Parathyroid adenoma (tissue), 2 donors: ENCODE results near the gene EPHA3.

Experiments
- H2AFZ ChIP-seq: fragments of 300-600 bp; sonication (generic); one replicate; pipeline ENCODE4 v1.7.0; 2017; ENCODE audit warnings: antibody characterized with exemption, mild to moderate bottlenecking
- H3K27ac ChIP-seq: fragments of 300-600 bp; sonication (generic); one replicate; pipeline ENCODE4 v1.7.0; 2017
- H3K27me3 ChIP-seq: fragments of 300-600 bp; sonication (generic); one replicate; pipeline ENCODE4 v1.7.0; 2017; ENCODE audit warnings: low read length; ENCODE audit not compliant: control insufficient read depth, insufficient read depth
- H3K36me3 ChIP-seq: fragments of 300-600 bp; sonication (generic); one replicate; pipeline ENCODE4 v1.7.0; 2017; ENCODE audit warnings: low read length; ENCODE audit not compliant: control insufficient read depth, insufficient read depth
- H3K4me1 ChIP-seq: fragments of 300-600 bp; sonication (generic); one replicate; pipeline ENCODE4 v1.7.0; 2017; ENCODE audit warnings: control low read depth
- H3K4me2 ChIP-seq: fragments of 300-600 bp; sonication (generic); one replicate; pipeline ENCODE4 v1.7.0; 2017; ENCODE audit warnings: low read length
- H3K4me3 ChIP-seq: fragments of 300-600 bp; sonication (generic); one replicate; pipeline ENCODE4 v1.7.0; 2017; ENCODE audit warnings: low read depth, low read length
- H3K79me2 ChIP-seq: fragments of 300-600 bp; sonication (generic); one replicate; pipeline ENCODE4 v1.7.0; 2017; ENCODE audit warnings: control low read depth
- H3K9ac ChIP-seq: fragments of 300-600 bp; sonication (generic); one replicate; pipeline ENCODE4 v1.7.0; 2017; ENCODE audit warnings: mild to moderate bottlenecking
- H3K9me3 ChIP-seq: fragments of 300-600 bp; sonication (generic); one replicate; pipeline ENCODE4 v1.7.0; 2017; ENCODE audit warnings: low read length; ENCODE audit not compliant: control insufficient read depth
- TF ChIP-seq, protein P1 (sequence below): fragments of 300-600 bp; sonication (generic); IDR thresholded peaks from one replicate; pipeline ENCODE4 v1.7.0; 2017; ENCODE audit warnings: antibody characterized with exemption, mild to moderate bottlenecking
- donor health status: primary hyperparathyroidism.

The EPHA3 gene

DNA sequence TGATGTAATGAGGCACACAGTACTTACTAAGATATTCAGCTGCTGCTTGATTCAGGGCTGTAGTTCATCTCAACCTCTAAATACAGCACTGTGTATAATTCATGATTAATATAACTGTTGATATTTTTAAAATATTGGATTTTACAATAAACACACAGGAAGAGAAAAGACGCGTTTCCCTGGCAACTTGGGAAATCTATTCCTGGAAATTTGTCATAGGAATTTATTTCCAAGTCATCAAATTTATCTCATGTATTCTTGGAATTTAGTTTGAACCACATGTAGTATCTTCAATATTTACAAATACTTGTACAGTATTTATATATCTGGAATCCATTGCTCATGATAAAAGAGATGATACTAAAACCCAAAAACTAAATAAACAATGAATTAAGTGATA lies 30.6 kb downstream of the EPHA3 start:
- H2AFZ ChIP-seq = no peak overlapping the region
- no peak overlapping the region for H3K4me3 ChIP-seq
- H3K9ac ChIP-seq = no peak overlapping the region
- no peaks in the 10 kb centered on the region for H3K79me2 ChIP-seq
- H3K9me3 ChIP-seq = no peaks in the 10 kb centered on the region
- H3K36me3 ChIP-seq = no peaks in the 10 kb centered on the region
- no peaks in the 10 kb centered on the region for H3K4me1 ChIP-seq
- no peak overlapping the region for H3K27ac ChIP-seq
- TF ChIP-seq, protein P1, sequence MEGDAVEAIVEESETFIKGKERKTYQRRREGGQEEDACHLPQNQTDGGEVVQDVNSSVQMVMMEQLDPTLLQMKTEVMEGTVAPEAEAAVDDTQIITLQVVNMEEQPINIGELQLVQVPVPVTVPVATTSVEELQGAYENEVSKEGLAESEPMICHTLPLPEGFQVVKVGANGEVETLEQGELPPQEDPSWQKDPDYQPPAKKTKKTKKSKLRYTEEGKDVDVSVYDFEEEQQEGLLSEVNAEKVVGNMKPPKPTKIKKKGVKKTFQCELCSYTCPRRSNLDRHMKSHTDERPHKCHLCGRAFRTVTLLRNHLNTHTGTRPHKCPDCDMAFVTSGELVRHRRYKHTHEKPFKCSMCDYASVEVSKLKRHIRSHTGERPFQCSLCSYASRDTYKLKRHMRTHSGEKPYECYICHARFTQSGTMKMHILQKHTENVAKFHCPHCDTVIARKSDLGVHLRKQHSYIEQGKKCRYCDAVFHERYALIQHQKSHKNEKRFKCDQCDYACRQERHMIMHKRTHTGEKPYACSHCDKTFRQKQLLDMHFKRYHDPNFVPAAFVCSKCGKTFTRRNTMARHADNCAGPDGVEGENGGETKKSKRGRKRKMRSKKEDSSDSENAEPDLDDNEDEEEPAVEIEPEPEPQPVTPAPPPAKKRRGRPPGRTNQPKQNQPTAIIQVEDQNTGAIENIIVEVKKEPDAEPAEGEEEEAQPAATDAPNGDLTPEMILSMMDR = no peak
- H3K4me2 ChIP-seq = no peak overlapping the region
- H3K27me3 ChIP-seq = no peaks in the 10 kb centered on the region

DNA sequence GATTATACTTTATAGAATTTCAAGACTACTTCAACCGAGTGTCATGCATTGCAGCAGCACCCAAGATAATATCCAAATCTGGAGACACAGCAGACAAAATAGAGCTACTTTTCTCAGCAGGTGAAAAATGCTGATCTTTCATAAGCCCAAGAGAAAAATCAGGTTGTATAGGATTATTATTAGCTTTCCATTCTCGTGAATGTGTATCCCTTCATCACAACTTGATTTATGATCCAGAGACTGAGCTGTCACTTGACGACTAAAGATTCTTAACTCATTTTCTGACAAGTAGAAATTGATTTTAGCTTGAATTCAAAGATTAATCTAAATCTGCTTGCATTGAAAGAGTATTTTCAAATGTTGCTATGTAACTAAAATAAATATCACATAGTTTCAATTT lies 32.4 kb downstream of the EPHA3 start:
- Histone ChIP-seq H3K79me2 (no peaks in the 10 kb centered on the region), H3K9me3 (no peaks in the 10 kb centered on the region), H3K4me1 (no peaks in the 10 kb centered on the region), H3K27ac (no peak overlapping the region), H3K4me3 (no peak overlapping the region), H3K36me3 (no peaks in the 10 kb centered on the region), H2AFZ (no peak overlapping the region), H3K9ac (no peak overlapping the region), H3K4me2 (no peak overlapping the region), H3K27me3 (no peaks in the 10 kb centered on the region)
- TF ChIP-seq, protein P1 = no peak

DNA sequence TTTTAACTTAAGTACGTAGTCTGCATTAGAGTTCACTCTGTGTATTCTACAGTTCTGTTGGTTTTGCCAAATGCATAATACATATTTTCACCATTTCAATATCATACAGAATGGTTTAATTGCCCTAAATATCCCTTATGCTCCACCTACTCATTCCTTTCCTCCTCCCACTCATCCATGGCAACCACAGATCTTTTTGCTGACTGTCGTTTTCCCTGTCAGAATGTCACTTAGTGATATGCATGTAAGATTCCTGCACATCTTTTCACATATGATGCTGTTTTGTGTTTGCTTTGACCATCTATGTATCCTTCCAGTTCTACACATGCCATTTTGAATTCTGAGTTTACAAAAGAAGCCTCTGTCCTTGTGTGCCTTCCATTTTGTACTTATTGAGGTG lies 36.7 kb downstream of the EPHA3 start:
- Histone ChIP-seq H3K4me2 (no peak overlapping the region), H3K27ac (no peak overlapping the region), H3K9me3 (no peaks in the 10 kb centered on the region), H3K4me3 (no peak overlapping the region), H2AFZ (no peak overlapping the region), H3K79me2 (no peaks in the 10 kb centered on the region), H3K9ac (no peak overlapping the region), H3K4me1 (no peaks in the 10 kb centered on the region), H3K36me3 (no peaks in the 10 kb centered on the region), H3K27me3 (no peaks in the 10 kb centered on the region)
- TF ChIP-seq, protein P1 = no peak

DNA sequence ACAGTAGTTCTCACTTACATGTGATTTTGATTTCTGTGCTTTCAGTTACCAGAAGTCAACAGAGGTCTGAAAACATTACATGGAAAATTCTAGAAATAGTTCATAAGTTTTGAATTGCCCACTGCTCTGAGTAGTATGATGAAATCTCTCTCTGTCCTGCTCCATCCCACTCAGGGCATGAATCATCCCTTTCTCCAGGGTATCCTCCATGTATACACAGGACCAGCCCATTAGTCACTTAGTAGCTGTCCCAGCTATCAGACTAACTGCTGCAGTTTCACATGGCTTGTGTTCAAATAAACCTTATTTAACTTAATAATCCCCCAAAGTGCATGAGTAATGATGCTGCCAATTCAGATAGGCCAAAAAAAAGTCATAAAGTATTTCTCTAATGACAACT lies 38.6 kb downstream of the EPHA3 start:
- no peaks in the 10 kb centered on the region for H3K27me3 ChIP-seq
- H3K9ac ChIP-seq = no peak overlapping the region
- no peak overlapping the region for H3K4me2 ChIP-seq
- H3K4me1 ChIP-seq = no peaks in the 10 kb centered on the region
- no peak overlapping the region for H2AFZ ChIP-seq
- H3K36me3 ChIP-seq = no peaks in the 10 kb centered on the region
- TF ChIP-seq, protein P1 = no peak
- H3K4me3 ChIP-seq = no peak overlapping the region
- H3K27ac ChIP-seq = no peak overlapping the region
- H3K9me3 ChIP-seq = no peaks in the 10 kb centered on the region
- H3K79me2 ChIP-seq = no peaks in the 10 kb centered on the region

DNA sequence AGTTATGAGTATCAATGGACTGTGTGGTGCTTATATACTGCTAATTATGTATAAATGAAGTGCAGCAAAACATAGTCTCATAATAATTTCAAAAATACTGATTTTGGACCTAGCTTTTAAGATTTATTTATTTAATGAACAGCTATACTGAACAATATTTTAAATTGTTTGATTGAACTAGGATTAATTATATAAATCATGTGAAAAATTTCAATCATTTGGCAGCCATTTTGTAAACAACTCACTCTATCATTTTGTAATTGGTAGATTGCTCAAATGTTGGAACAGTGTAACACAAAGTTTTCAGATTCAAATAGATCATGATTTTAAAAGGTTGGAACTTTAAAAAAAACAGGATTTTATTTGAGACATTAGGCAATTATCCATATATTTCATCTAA lies 47.0 kb downstream of the EPHA3 start:
- H3K4me1 ChIP-seq = no peaks in the 10 kb centered on the region
- H3K9ac ChIP-seq = no peak overlapping the region
- H3K4me2 ChIP-seq = no peak overlapping the region
- no peak overlapping the region for H3K4me3 ChIP-seq
- no peaks in the 10 kb centered on the region for H3K27me3 ChIP-seq
- H3K27ac ChIP-seq = no peak overlapping the region
- TF ChIP-seq, protein P1 = no peak
- no peaks in the 10 kb centered on the region for H3K36me3 ChIP-seq
- H3K9me3 ChIP-seq = no peaks in the 10 kb centered on the region
- H2AFZ ChIP-seq = no peak overlapping the region
- no peaks in the 10 kb centered on the region for H3K79me2 ChIP-seq
